HepG2 (cell line): ENCODE measurements around the gene MED20. TPM values are rescaled to one million over a fixed set of nuclear protein-coding genes. Genes with fewer than 3 reads are reported as not detected.

ENCODE experiments used
- BRCA1 ChIP-seq: sonication (generic); formaldehyde crosslinking; IDR thresholded peaks from 2 replicates; pipeline ENCODE4 v1.4.0; 2020; ENCODE audit warnings: missing genetic modification reagents
- HDAC2 ChIP-seq: sonication (generic); formaldehyde crosslinking; IDR thresholded peaks from 2 replicates; pipeline ENCODE4 v1.4.0; 2020; ENCODE audit warnings: missing genetic modification reagents
- HES4 ChIP-seq: sonication (generic); formaldehyde crosslinking; IDR thresholded peaks from 2 replicates; pipeline ENCODE4 v1.9.0; 2021; ENCODE audit warnings: mild to moderate bottlenecking, missing genetic modification reagents, borderline replicate concordance
- ISL2 ChIP-seq: sonication (generic); formaldehyde crosslinking; IDR thresholded peaks from 2 replicates; pipeline ENCODE4 v1.5.0; 2020; ENCODE audit warnings: missing genetic modification reagents
- MATR3 ChIP-seq: sonication (generic); formaldehyde crosslinking; IDR thresholded peaks from 2 replicates; pipeline ENCODE4 v1.4.0; 2020; ENCODE audit warnings: missing genetic modification reagents
- NCOA2 ChIP-seq: sonication (generic); formaldehyde crosslinking; IDR thresholded peaks from 2 replicates; pipeline ENCODE4 v1.8.0; 2022; ENCODE audit warnings: inconsistent platforms
- PHF20 ChIP-seq: sonication (generic); formaldehyde crosslinking; IDR thresholded peaks from 2 replicates; pipeline ENCODE4 v1.5.0; 2020; ENCODE audit warnings: mild to moderate bottlenecking, missing genetic modification reagents
- PHF8 ChIP-seq: sonication (generic); formaldehyde crosslinking; IDR thresholded peaks from 2 replicates; pipeline ENCODE4 v1.5.0; 2020; ENCODE audit warnings: missing genetic modification reagents
- PTBP1 ChIP-seq: fragments of 200-400 bp; formaldehyde crosslinking; IDR thresholded peaks from 2 replicates; pipeline ENCODE4 v1.6.1; 2018; ENCODE audit warnings: low read length, low read depth; ENCODE audit not compliant: poor library complexity, severe bottlenecking
- SIN3B ChIP-seq: fragments of 150-350 bp; IDR thresholded peaks from 2 replicates; pipeline ENCODE4 v1.6.1; 2014; ENCODE audit warnings: low read length
- SMAD3 ChIP-seq: sonication (generic); formaldehyde crosslinking; IDR thresholded peaks from 2 replicates; pipeline ENCODE4 v1.4.0; 2020; ENCODE audit warnings: missing genetic modification reagents
- SMC3 ChIP-seq: IDR thresholded peaks from 2 replicates; pipeline ENCODE4 v1.6.1; 2011; ENCODE audit warnings: low read length, improper control_type of control experiment
- SMYD3 ChIP-seq: sonication (generic); formaldehyde crosslinking; IDR thresholded peaks from 2 replicates; pipeline ENCODE4 v1.8.1; 2023; ENCODE audit warnings: mild to moderate bottlenecking, missing genetic modification reagents
- SNRNP70 ChIP-seq: fragments of 200-400 bp; formaldehyde crosslinking; IDR thresholded peaks from 2 replicates; pipeline ENCODE4 v1.6.1; 2017; ENCODE audit warnings: mild to moderate bottlenecking, low read depth, low read length, moderate library complexity
- SRSF1 ChIP-seq: fragments of 200-400 bp; formaldehyde crosslinking; optimal IDR thresholded peaks from 2 replicates; pipeline ENCODE3; 2017; ENCODE audit warnings: mild to moderate bottlenecking, low read depth, low read length, moderate library complexity
- ZFP36 ChIP-seq: fragments of 150-350 bp; IDR thresholded peaks from 2 replicates; pipeline ENCODE4 v1.6.1; 2018; ENCODE audit warnings: borderline replicate concordance, low read length, low read depth; ENCODE audit not compliant: partially characterized antibody
- ZNF124 ChIP-seq: sonication (generic); formaldehyde crosslinking; IDR thresholded peaks from 2 replicates; pipeline ENCODE4 v1.4.0; 2020; ENCODE audit warnings: missing genetic modification reagents
- ZNF331 ChIP-seq: sonication (generic); formaldehyde crosslinking; IDR thresholded peaks from 2 replicates; pipeline ENCODE4 v1.4.0; 2020; ENCODE audit warnings: missing genetic modification reagents
- ZNF34 ChIP-seq: sonication (generic); formaldehyde crosslinking; IDR thresholded peaks from 2 replicates; pipeline ENCODE4 v1.4.0; 2020; ENCODE audit warnings: mild to moderate bottlenecking, missing genetic modification reagents, borderline replicate concordance
- ZNF431 ChIP-seq: sonication (generic); formaldehyde crosslinking; IDR thresholded peaks from 2 replicates; pipeline ENCODE4 v1.9.0; 2022; ENCODE audit warnings: missing genetic modification reagents, low read depth, mild to moderate bottlenecking, borderline replicate concordance
- ZNF7 ChIP-seq: IDR thresholded peaks from 2 replicates; pipeline ENCODE4 v1.6.1; 2016; ENCODE audit warnings: missing biosample characterization, missing genetic modification reagents
- ZNF775 ChIP-seq: sonication (generic); formaldehyde crosslinking; IDR thresholded peaks from 2 replicates; pipeline ENCODE4 v1.4.0; 2020; ENCODE audit warnings: missing genetic modification reagents, mild to moderate bottlenecking, moderate library complexity, borderline replicate concordance
- ZSCAN12 ChIP-seq: sonication (generic); formaldehyde crosslinking; IDR thresholded peaks from 2 replicates; pipeline ENCODE4 v1.9.0; 2021; ENCODE audit warnings: mild to moderate bottlenecking, missing genetic modification reagents
- ZZZ3 ChIP-seq: sonication (generic); formaldehyde crosslinking; IDR thresholded peaks from 2 replicates; pipeline ENCODE4 v1.4.0; 2020; ENCODE audit warnings: missing genetic modification reagents, mild to moderate bottlenecking, borderline replicate concordance
- polyA plus RNA-seq, 8 experiments: library from polyadenylated mRNA; depleted of rRNA in 3 of 8; stranded (reverse) in 7 of 8; unstranded in 1 of 8; fragments of >200 nt; fragmentation: Illumina TruSeq in 4 of 8; extraction: Trizol in 4 of 8; gene quantifications; 2 replicates each; pipeline versions ENCODE4 v1.2.1 to v1.2.3, GENCODE V29; 2011 to 2016; ENCODE audit warnings: low read depth in 4 of 8, missing spikeins in 1 of 8, mixed read lengths in 1 of 8; ENCODE audit not compliant: insufficient read depth in 1 of 8
- total RNA-seq, 5 experiments: library from RNA; depleted of rRNA; stranded (reverse); fragments of >200 nt; fragmentation: Illumina TruSeq; extraction: Trizol; gene quantifications; 2 replicates each; pipeline ENCODE4 v1.2.3, GENCODE V29; 2016; ENCODE audit warnings: low read depth in 1 of 5
- TF ChIP-seq, protein P1 (sequence below): sonication (generic); formaldehyde crosslinking; IDR thresholded peaks from 2 replicates; pipeline ENCODE4 v1.5.0; 2020; ENCODE audit warnings: missing genetic modification reagents
- TF ChIP-seq, protein P2 (sequence below), 2 experiments: sonication (generic) in 1 of 2; formaldehyde crosslinking in 1 of 2; IDR thresholded peaks; 2 replicates each; pipeline versions ENCODE4 v1.5.1 to v1.6.1; 2011 to 2020; ENCODE audit warnings: borderline replicate concordance in 1 of 2, low read depth in 1 of 2, low read length in 1 of 2, mild to moderate bottlenecking in 1 of 2, missing genetic modification reagents in 1 of 2, moderate library complexity in 1 of 2
- TF ChIP-seq, protein P3 (sequence below): sonication (generic); formaldehyde crosslinking; IDR thresholded peaks from 2 replicates; pipeline ENCODE4 v1.8.0; 2022; ENCODE audit warnings: missing genetic modification reagents, mild to moderate bottlenecking, borderline replicate concordance

The MED20 gene
- total and polyA plus RNA-seq, 2 of the 13 experiments (the other 11 are each of a cell fraction or from before 2014, with no cell fraction given) = 28.1 to 41.1 TPM

DNA sequence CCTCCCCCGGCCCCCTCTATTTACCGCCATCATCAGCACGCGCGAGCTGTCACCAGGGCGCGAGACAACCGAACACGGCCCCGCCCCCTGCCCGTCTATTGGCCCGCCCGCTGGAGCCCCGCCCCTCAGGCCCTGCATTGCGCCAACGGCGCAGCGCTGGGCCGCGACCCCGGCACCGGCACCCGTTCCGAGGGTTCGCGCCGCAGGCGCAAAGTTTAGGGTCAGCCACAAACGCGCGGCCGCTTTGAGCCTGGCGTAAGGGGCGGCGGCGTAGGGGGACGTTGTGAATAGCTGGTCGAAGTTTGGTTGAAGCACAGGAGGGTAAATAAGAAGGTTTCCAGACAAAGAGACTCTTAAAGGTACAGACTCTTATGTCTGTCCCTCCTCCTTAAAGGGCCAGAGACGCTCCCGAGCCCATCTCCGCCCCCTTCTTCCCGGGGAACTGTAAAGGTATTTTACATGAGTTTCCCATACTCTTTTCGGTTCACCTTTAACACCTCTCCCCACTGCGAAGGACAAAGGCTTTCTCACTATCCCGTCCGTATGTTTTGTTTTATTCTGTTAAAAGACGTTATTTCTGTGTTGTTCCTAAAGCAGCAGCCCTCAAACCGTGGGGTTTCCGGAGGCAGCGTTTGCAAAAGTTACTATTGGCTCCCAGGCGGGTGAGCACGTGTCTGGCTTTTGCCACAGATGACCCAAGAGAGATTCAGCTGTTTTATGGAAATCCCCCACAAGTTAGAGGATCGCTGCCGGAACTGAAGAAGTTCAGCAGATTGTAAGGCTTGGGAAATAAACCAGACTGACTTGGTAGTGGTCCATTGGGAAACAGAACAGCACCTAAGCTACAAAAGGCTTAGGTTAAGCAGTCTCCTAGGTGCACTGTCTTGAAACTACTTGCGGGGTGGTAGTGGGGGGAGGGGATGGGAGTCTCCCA, 25.4 kb downstream of the MED20 start, which contains the start of gene USP49 (continued):
- TF ChIP-seq, protein P1, sequence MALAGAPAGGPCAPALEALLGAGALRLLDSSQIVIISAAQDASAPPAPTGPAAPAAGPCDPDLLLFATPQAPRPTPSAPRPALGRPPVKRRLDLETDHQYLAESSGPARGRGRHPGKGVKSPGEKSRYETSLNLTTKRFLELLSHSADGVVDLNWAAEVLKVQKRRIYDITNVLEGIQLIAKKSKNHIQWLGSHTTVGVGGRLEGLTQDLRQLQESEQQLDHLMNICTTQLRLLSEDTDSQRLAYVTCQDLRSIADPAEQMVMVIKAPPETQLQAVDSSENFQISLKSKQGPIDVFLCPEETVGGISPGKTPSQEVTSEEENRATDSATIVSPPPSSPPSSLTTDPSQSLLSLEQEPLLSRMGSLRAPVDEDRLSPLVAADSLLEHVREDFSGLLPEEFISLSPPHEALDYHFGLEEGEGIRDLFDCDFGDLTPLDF (CRISPR knock-in tag) = no peak
- TF ChIP-seq ZNF34 (CRISPR knock-in tag) (0 out of 2 replicates have a peak, but pooled peaks have one; percentile 40), HES4 (CRISPR knock-in tag) (no peak), SMC3 (no peak), ZNF7 (no peak), SNRNP70 (0 out of 2 replicates have a peak, but pooled peaks have one; percentile 66), SMAD3 (CRISPR knock-in tag) (no peak), PHF8 (CRISPR knock-in tag) (peak; percentile 56; the same call in 1 of the 2 replicates), ZNF124 (CRISPR knock-in tag) (no peak), SIN3B (no peak), PTBP1 (no peak), PHF20 (peak; percentile 16; the same call in 1 of the 2 replicates), HDAC2 (CRISPR knock-in tag) (0 out of 2 replicates have a peak, but pooled peaks have one; percentile 5), NCOA2 (CRISPR knock-in tag) (no peak), ISL2 (CRISPR knock-in tag) (no peak), SRSF1 (no peak), ZNF775 (CRISPR knock-in tag) (no peak), ZFP36 (no peak), ZNF431 (CRISPR knock-in tag) (no peak), SMYD3 (CRISPR knock-in tag) (no peak), ZSCAN12 (CRISPR knock-in tag) (no peak), ZNF331 (no peak), MATR3 (CRISPR knock-in tag) (no peak), ZZZ3 (CRISPR knock-in tag) (no peak), BRCA1 (CRISPR knock-in tag) (no peak)
- TF ChIP-seq, protein P2, sequence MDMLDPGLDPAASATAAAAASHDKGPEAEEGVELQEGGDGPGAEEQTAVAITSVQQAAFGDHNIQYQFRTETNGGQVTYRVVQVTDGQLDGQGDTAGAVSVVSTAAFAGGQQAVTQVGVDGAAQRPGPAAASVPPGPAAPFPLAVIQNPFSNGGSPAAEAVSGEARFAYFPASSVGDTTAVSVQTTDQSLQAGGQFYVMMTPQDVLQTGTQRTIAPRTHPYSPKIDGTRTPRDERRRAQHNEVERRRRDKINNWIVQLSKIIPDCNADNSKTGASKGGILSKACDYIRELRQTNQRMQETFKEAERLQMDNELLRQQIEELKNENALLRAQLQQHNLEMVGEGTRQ (IDR thresholded peaks at IDR 0.05; ENCODE audit: low read depth, low read length) = no peak
- TF ChIP-seq, protein P2 (CRISPR knock-in tag; IDR thresholded peaks at IDR 0.05; ENCODE audit: borderline replicate concordance) = peak; percentile 56; the same call in 1 of the 2 replicates
- TF ChIP-seq, protein P3, sequence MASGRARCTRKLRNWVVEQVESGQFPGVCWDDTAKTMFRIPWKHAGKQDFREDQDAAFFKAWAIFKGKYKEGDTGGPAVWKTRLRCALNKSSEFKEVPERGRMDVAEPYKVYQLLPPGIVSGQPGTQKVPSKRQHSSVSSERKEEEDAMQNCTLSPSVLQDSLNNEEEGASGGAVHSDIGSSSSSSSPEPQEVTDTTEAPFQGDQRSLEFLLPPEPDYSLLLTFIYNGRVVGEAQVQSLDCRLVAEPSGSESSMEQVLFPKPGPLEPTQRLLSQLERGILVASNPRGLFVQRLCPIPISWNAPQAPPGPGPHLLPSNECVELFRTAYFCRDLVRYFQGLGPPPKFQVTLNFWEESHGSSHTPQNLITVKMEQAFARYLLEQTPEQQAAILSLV (CRISPR knock-in tag) = no peak
